Effector memory CD4-positive, alpha-beta T cell (primary cell): ENCODE results near the gene TCF7L1.

Experiments
- DNase-seq, 3 donors: peaks; one replicate each; pipeline ENCODE4 v3.0.0-alpha.2; 2020
- H3K27ac ChIP-seq: 2 replicates; pipeline ENCODE4 v1.7.0; 2013; ENCODE audit warnings: mild to moderate bottlenecking, low read length, moderate library complexity; ENCODE audit not compliant: insufficient read depth, poor library complexity, severe bottlenecking
- H3K27me3 ChIP-seq: replicated peaks from 2 replicates; pipeline ENCODE4 v1.7.0; 2013; ENCODE audit warnings: mild to moderate bottlenecking, low read length; ENCODE audit not compliant: insufficient read depth, control insufficient read depth, poor library complexity, severe bottlenecking
- H3K36me3 ChIP-seq: 2 replicates; pipeline ENCODE4 v1.7.0; 2013; ENCODE audit warnings: mild to moderate bottlenecking, low read length, moderate library complexity; ENCODE audit not compliant: control insufficient read depth, insufficient read depth
- H3K4me1 ChIP-seq: 2 replicates; pipeline ENCODE4 v1.7.0; 2013; ENCODE audit warnings: low read length, mild to moderate bottlenecking; ENCODE audit not compliant: control insufficient read depth, insufficient read depth, poor library complexity, severe bottlenecking
- H3K4me3 ChIP-seq: 2 replicates; pipeline ENCODE4 v1.7.0; 2013; ENCODE audit warnings: low read length, low read depth, mild to moderate bottlenecking; ENCODE audit not compliant: insufficient read depth, poor library complexity, severe bottlenecking
- H3K9me3 ChIP-seq: 2 replicates; pipeline ENCODE4 v1.7.0; 2013; ENCODE audit warnings: mild to moderate bottlenecking, low read length, moderate library complexity; ENCODE audit not compliant: control insufficient read depth

The TCF7L1 gene

GRCh38 chr2:85181134-85181631 lies 48.0 kb downstream of the TCF7L1 start:
- DNase-seq = no peak
- H3K4me3 ChIP-seq = no peak overlapping the region
- no peaks in the 10 kb centered on the region for H3K4me1 ChIP-seq

GRCh38 chr2:85181844-85182456 lies 48.8 kb downstream of the TCF7L1 start:
- Histone ChIP-seq H3K4me3 (no peak overlapping the region), H3K4me1 (no peaks in the 10 kb centered on the region), H3K27ac (no peak overlapping the region), H3K36me3 (no peaks in the 10 kb centered on the region), H3K27me3 (no peaks in the 10 kb centered on the region), H3K9me3 (no peaks in the 10 kb centered on the region)
- DNase-seq = no peak

More at GRCh38 chr2:85181134-85181631, 48.0 kb downstream of the TCF7L1 start:
- H3K9me3 ChIP-seq = no peaks in the 10 kb centered on the region
- H3K36me3 ChIP-seq = no peaks in the 10 kb centered on the region
- H3K27me3 ChIP-seq = no peaks in the 10 kb centered on the region
- no peak overlapping the region for H3K27ac ChIP-seq

- DNase-seq = no peak
- Histone ChIP-seq H3K4me3 (no peak overlapping the region), H3K9me3 (no peaks in the 10 kb centered on the region), H3K4me1 (no peaks in the 10 kb centered on the region), H3K27me3 (no peaks in the 10 kb centered on the region), H3K36me3 (no peaks in the 10 kb centered on the region), H3K27ac (no peak overlapping the region)
Observed at GRCh38 chr2:85183076-85183475, 49.9 kb downstream of the TCF7L1 start.

GRCh38 chr2:85183479-85183878 lies 50.3 kb downstream of the TCF7L1 start:
- no peaks in the 10 kb centered on the region for H3K36me3 ChIP-seq
- no peaks in the 10 kb centered on the region for H3K9me3 ChIP-seq
- no peak overlapping the region for H3K27ac ChIP-seq
- no peak overlapping the region for H3K4me3 ChIP-seq
- H3K4me1 ChIP-seq = no peaks in the 10 kb centered on the region
- no peaks in the 10 kb centered on the region for H3K27me3 ChIP-seq
- no peak for DNase-seq

GRCh38 chr2:85184231-85184630 lies 51.0 kb downstream of the TCF7L1 start:
- no peaks in the 10 kb centered on the region for H3K9me3 ChIP-seq
- H3K4me3 ChIP-seq = no peak overlapping the region
- H3K27me3 ChIP-seq = no peaks in the 10 kb centered on the region
- no peaks in the 10 kb centered on the region for H3K4me1 ChIP-seq
- H3K27ac ChIP-seq = no peak overlapping the region
- no peaks in the 10 kb centered on the region for H3K36me3 ChIP-seq
- no peak for DNase-seq

- no peak overlapping the region for H3K4me3 ChIP-seq
- no peaks in the 10 kb centered on the region for H3K4me1 ChIP-seq
- no peak overlapping the region for H3K27ac ChIP-seq
- H3K36me3 ChIP-seq = no peaks in the 10 kb centered on the region
- no peak for DNase-seq
- no peaks in the 10 kb centered on the region for H3K9me3 ChIP-seq
- no peaks in the 10 kb centered on the region for H3K27me3 ChIP-seq
Observed at GRCh38 chr2:85184990-85185389, 51.8 kb downstream of the TCF7L1 start.

GRCh38 chr2:85185431-85185940 lies 52.3 kb downstream of the TCF7L1 start:
- Histone ChIP-seq H3K27me3 (no peaks in the 10 kb centered on the region), H3K9me3 (no peaks in the 10 kb centered on the region), H3K4me3 (no peak overlapping the region), H3K4me1 (no peaks in the 10 kb centered on the region), H3K27ac (no peak overlapping the region), H3K36me3 (no peaks in the 10 kb centered on the region)
- no peak for DNase-seq

- Histone ChIP-seq H3K4me1 (no peaks in the 10 kb centered on the region), H3K9me3 (no peaks in the 10 kb centered on the region), H3K27ac (no peak overlapping the region), H3K27me3 (no peaks in the 10 kb centered on the region), H3K36me3 (no peaks in the 10 kb centered on the region), H3K4me3 (no peak overlapping the region)
- DNase-seq = no peak
Observed at GRCh38 chr2:85187069-85187468, 53.9 kb downstream of the TCF7L1 start.

GRCh38 chr2:85188852-85189251 lies 55.7 kb downstream of the TCF7L1 start:
- Histone ChIP-seq H3K4me3 (no peak overlapping the region), H3K27ac (no peak overlapping the region), H3K9me3 (no peaks in the 10 kb centered on the region), H3K4me1 (no peaks in the 10 kb centered on the region), H3K36me3 (no peaks in the 10 kb centered on the region), H3K27me3 (no peaks in the 10 kb centered on the region)
- DNase-seq = no peak

GRCh38 chr2:85189606-85190270 lies 56.5 kb downstream of the TCF7L1 start:
- H3K9me3 ChIP-seq = no peaks in the 10 kb centered on the region
- no peaks in the 10 kb centered on the region for H3K4me1 ChIP-seq
- H3K36me3 ChIP-seq = no peaks in the 10 kb centered on the region
- no peak overlapping the region for H3K4me3 ChIP-seq
- H3K27me3 ChIP-seq = no peaks in the 10 kb centered on the region
- no peak for DNase-seq
- H3K27ac ChIP-seq = no peak overlapping the region
